ENCODE measurements around the gene SPTBN1.

DNA sequence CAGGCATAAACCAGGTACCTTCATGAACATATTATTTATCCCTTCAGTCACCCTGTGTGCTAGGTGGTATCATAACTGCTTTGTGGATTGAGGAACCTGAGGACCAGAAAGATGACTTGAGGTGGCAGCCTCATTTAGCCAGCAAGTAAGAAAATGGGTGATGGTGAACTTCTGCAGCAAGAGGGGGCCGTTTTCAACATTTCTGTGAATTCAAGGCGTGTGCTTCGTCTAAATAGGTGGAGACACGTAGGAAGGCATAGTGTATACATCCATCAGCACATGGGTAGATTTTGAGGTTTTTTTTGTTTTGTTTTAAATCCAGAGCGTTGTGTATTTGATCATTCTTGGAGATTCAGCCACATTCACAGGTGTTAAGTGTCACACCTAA is 118.7 kb downstream of the SPTBN1 start:
- TF ChIP-seq, protein P1, sequence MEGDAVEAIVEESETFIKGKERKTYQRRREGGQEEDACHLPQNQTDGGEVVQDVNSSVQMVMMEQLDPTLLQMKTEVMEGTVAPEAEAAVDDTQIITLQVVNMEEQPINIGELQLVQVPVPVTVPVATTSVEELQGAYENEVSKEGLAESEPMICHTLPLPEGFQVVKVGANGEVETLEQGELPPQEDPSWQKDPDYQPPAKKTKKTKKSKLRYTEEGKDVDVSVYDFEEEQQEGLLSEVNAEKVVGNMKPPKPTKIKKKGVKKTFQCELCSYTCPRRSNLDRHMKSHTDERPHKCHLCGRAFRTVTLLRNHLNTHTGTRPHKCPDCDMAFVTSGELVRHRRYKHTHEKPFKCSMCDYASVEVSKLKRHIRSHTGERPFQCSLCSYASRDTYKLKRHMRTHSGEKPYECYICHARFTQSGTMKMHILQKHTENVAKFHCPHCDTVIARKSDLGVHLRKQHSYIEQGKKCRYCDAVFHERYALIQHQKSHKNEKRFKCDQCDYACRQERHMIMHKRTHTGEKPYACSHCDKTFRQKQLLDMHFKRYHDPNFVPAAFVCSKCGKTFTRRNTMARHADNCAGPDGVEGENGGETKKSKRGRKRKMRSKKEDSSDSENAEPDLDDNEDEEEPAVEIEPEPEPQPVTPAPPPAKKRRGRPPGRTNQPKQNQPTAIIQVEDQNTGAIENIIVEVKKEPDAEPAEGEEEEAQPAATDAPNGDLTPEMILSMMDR (IDR thresholded peaks at IDR 0.05): no peak
- no peak for TF ChIP-seq NFATC4 (CRISPR knock-in tag; IDR thresholded peaks at IDR 0.05)
- TF ChIP-seq, protein P2, sequence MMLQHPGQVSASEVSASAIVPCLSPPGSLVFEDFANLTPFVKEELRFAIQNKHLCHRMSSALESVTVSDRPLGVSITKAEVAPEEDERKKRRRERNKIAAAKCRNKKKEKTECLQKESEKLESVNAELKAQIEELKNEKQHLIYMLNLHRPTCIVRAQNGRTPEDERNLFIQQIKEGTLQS (CRISPR knock-in tag; conservative IDR thresholded peaks at IDR 0.05): no peak
- no peak for TF ChIP-seq JAZF1 (CRISPR knock-in tag; IDR thresholded peaks at IDR 0.05)

Measured in WTC11 (cell line).